Spleen (tissue), 7 donors: Measurements from ENCODE around the gene TMEM256.

Source experiments
- CTCF ChIP-seq, 11 experiments: fragments of 200-600 bp in 7 of 11; fragments of 450-650 bp in 4 of 11; sonication (generic) in 4 of 11; IDR thresholded peaks in 8 of 11; conservative IDR thresholded peaks in 3 of 11; 1 replicate in 7 of 11; 2 replicates in 4 of 11; pipeline versions ENCODE4 v1.4.0 to v1.8.0; 2016 to 2021; ENCODE audit warnings: antibody characterized with exemption in 11 of 11, inconsistent platforms in 4 of 11, mild to moderate bottlenecking in 1 of 11
- POLR2AphosphoS5 ChIP-seq, 3 donors: sonication (generic); formaldehyde crosslinking; IDR thresholded peaks; one replicate each; pipeline ENCODE4 v1.5.1; 2017; ENCODE audit warnings: antibody characterized with exemption in 3 of 3
- donor health status: DM: no; HTN: no; CAD: no; lungs with moderate emphysema.
- donor health status: DM: no; HTN: no; CAD: no.
- donor health status: DM: no; HTN: no; CAD: no.

GRCh38 chr17:7437950-7438614, 34.2 kb upstream of the TMEM256 start:
- TF ChIP-seq POLR2AphosphoS5 (IDR thresholded peaks at IDR 0.05) (peak; percentile 41 to 82 (median 74)), CTCF (IDR thresholded peaks at IDR 0.05 in 8 of 11, conservative IDR thresholded peaks at IDR 0.05 in 3 of 11) (no peak)
